ENCODE measurements around the gene LURAP1L. TPM values are rescaled to one million over a fixed set of nuclear protein-coding genes. Genes with fewer than 3 reads are reported as not detected.

Gene LURAP1L
- total RNA-seq, 1 donor from 2014 or later, result 6.6 TPM

DNA sequence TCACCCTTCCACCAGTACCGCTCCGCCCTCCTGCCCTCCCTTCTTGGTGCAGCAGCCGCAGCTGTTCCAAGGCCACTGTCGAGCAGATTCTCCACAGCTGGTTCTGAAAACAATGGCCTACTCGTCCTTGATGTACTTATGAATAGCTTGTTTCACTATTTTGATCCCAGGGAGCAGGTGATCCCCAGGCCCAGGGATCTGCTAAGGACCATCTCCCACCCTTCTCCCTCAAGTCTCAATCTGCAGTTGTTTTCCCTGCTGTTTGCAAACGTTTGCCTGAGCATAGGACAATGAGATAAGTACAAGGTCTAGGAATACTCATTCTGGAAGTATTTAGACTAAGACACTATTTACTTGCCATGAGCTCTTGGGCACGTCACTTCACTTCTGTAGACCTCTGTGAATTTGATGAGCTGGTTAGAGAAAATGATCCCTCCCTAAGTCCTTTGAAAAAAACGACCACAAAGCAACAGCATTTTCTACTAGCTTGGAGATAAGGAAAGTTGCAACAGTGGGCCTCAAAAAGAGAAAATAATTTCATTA, 1.8 kb downstream of the LURAP1L start:
- peak; percentile 86 for DNase-seq (ENCODE audit: low spot score)

DNA sequence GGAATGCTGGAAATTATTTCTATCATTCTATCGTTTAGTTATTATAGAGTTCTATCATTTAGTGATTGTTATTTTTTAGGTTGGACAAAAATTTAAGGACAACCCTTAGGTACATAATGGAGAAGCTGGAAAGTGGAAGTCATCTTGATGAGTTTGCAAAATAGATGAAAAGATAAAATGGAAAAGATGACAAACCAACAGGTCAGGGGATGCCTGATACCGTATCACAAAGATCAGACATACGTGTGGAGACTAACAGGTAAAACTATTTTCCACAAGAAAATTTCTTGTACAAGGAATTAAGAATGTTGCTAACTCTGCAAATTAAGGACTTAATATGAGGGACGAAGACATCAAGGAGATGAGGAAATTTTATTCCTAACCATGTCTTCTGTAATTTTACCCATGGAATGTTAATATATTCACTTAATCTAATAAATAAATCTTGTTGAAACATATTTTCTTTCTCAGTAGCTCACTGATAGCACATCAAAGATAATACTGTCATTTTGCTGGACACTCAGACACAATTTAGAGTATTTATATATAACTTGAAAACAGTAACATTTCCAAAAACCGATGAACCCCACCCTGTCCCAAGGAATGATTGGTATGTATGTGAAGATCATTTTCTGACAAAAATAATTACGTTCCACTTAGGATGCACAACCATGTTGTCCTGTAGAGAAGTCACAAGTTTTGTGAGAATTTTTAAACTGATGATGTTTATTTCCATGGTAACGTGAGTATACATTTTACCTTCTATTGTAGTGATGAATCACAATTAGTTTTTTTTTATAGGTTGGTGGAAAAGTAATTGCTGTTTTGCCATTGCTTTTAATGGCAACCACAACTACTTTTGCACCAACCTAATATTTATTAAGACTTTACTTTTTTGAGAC, 2.6 kb downstream of the LURAP1L start:
- no peak for DNase-seq (ENCODE audit: low spot score)

DNA sequence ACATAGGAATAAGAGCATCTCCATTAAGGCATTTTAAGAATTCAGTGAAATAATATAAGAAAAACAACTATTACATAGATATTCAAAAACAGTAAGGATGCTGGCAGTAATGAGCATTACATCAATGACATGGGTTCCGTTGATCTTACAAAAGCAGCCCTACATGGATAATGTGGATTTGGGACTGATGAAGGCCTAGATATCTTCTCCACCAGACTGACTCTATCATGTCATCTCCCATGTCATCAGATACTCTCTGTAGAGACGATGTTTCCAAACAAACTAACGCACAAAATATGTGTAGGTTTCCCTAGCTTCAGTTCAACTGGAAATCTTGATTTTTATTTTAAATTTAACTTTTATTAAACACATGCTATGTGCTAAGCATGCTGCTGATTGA, 3.6 kb downstream of the LURAP1L start:
- DNase-seq (ENCODE audit: low spot score), result no peak

DNA sequence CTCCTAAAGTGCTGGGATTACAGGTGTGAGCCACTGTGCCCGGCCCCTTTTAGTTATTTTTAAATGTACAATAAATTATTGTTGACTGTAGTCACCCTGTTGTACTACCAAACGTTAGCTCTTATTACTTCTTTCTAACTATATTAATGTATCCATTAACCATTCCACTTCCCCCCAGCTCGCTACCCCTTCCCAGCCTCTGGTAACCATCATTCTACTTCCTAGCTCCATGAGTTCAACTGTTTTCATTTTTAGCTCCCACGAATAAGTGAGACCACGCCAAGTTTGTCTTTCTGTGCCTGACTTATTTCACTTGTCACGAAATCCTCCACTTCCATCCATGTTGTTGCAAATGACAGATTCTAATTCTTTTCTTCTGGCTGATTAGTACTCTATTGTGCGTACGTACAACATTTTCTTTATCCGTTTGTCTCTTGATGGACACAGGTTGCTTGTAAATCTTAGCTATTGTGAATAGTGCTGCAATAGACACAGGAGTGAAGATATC, 6.5 kb downstream of the LURAP1L start:
- DNase-seq (ENCODE audit: low spot score), result no peak

DNA sequence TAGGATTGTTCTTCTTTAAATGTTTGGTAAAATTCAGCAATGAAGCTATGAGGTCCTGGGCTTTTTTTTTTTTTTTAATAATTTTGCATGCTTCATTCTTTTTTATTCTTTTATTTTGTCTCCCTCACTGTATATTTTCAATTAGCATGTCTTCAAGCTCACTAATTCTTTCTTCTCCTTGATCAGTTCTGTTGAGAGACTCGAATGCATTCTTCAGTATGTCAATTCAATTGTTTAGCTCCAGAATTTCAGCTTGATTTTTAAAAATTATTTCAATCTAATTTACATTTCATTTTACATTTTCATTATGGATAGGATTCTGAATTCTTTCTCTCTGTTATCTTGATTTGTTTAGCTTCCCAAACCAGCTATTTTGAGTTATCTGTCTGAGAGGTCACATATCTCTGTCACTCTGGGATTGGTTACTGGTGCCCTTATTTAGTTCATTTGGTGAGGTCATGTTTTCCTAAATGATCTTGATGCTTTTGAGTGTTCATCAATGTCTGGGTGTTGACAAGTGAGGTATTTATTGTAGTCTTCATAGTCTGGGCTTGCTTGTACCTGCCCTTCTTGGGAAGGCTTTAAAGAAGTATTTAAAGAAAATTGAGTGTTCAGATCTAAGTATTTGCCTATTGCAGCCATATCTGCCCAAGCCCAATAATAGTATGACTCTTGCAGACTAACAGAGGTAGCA, 9.1 kb downstream of the LURAP1L start:
- DNase-seq (ENCODE audit: low spot score), result no peak

DNA sequence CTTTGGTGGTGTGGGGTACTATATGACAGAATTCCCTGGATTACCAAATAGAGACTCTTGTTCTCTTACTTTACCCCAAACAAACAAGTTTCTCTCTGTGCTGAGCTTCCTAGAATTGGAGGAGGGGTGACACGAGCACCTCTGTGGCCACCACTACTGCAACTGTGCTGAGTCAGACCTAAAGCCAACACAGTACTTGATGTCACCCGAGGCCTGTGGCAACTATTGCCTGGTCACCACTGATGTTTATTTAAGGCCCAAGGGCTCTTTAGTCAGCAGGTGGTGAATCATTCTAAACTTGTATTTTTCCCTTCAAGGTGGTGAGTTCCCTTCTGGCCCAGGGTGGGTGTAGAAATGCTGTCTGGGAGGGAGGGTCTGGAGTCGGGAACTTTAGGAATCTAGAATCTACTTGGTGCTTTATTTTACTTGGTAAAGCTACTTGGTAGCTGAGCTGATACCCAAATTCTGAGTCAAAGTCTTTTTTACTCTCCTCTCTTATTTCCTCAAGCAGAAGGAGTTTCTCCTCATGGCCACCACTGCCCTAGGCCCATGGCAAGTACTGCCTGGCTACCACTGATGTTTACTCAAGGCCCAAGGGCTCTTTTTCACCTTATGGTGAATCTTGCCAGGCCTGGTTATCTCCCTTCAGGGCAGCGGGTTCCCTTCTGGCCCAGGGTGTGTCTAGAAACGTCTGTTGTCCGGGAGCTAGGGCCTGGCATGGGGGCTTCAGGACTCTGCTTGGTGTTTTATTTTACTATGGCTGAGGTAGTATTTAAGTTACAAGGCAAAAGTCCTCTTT, 9.8 kb downstream of the LURAP1L start:
- no peak for DNase-seq (ENCODE audit: low spot score)

DNA sequence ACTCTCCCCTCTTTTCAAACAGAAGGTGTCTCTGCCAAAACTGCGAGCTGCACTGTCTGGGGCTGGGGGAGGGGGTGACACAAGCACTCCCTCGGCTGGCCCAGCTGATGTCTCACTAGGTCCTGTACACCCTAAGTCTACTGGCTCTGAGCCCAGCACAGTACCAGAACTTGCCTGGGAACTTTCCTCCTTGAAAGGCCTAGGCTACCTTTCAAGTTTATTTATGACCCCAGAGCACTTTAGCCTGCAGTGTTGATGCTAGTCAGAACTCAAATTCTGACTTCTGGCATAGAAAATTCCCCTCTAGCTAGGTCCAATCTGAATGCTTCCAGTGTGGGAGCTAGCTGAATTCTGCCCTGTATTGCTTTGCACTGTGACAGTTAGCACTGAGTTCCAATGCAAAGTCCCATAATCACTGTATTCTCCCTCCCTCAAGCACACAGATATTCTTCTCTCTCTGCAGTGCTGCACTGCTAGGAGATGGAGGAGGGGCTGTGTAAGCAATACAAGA, 10.5 kb downstream of the LURAP1L start:
- peak; percentile 45 for DNase-seq (ENCODE audit: low spot score)

DNA sequence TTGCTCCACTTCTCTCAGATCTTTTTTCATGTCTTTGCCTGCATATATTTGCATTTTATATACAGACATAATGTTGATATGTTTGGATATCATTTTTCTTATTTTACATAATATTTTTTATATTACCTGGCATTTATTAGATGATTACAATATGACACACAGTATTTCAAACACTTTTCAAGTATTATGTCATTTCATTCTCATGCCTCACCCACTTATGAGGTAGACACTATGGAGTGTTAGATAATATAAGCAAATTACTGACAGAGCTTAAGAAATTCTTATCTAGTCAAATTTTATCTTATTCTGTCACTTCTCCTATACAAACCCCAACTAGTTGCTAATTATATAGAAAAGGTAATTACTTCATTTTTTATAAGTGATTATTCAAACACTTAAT, 11.1 kb downstream of the LURAP1L start:
- no peak for DNase-seq (ENCODE audit: low spot score)

DNA sequence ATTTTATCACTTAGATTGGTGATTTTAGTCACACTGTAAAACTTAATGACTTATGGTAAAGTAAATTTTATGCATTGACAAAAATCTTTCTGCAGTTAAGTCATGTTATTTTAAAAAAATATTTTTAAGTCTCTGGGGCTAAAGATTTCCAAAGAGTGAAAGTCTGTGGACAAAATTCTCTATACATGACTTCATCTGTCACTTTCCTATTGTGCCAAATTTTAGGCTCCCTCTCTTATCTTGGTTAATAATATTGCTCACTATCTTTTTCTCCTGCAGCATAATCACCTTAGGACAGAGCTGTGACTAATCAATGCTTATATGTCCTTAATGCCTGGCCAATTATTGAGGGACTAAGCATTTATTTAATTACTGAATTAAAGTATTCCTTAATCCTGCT, 15.2 kb downstream of the LURAP1L start:
- no peak for DNase-seq (ENCODE audit: low spot score)

DNA sequence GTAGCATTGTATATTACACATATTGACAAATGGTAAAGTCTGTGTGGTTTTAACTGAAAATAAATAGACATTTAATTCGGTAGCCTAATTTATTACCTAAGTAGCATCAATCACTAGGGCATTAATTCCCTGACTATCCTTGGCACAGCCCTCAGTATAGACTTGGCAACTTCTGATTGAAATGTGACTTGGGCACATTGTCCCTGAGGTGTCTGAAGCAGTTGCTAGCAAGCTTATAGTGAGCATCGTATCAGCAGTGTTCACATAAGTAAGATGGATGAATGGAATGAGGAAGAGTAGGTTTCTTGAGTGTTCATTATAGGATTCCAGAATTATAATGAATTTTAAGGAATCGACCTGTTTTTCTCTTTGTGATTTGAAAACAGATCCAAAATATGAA, 16.1 kb downstream of the LURAP1L start:
- no peak for DNase-seq (ENCODE audit: low spot score)

DNA sequence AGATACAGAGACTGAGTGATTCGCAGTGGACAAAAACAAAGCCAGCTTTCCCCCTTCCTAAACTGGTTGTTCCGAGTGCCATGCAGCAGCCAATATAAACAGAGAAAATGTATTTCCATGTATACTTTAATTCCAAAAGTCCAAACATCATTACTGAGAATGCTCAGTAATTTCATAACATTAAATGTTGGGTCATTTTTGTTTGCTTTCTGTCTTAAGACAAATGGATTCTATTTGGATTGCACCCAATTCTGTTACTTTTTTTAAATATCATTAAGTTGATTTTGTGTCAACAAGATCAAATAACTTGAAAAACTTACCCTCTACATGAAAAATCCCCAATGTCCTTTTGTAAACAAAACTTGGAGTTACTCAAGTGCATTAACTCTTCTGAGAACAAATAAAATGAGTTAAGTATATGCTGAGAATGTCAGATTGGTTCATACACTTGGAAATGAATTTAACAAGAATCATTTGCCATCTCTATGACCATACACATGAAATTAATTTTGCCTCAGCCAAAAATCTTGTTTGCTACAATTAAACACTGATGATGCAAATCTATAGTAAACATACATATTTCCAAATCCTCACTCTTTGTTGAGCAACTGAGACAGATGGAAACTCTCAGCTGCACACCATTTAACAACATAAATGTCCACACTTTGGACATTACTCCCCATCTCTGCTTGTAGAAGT, 19.4 kb downstream of the LURAP1L start:
- DNase-seq (ENCODE audit: low spot score), result no peak

DNA sequence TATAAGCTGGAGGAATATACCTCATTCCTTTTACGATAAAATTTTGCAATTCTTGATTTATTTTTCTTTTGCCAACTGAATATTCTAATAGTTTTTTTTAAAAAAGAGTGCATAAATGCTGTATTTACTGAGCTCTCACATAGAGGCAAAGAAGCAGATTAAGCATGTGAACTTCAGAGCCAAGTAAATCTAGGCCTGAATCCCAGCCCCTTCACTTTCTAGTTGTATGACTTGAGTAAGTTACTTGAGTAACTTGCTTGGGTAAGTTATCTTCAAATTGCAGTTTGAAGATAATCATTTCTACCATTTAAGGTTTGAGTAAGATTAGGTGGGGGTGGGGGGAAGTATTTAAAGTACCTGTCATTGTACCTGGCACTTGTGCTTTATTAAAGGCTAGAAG, 21.8 kb downstream of the LURAP1L start:
- DNase-seq (ENCODE audit: low spot score), result no peak

DNA sequence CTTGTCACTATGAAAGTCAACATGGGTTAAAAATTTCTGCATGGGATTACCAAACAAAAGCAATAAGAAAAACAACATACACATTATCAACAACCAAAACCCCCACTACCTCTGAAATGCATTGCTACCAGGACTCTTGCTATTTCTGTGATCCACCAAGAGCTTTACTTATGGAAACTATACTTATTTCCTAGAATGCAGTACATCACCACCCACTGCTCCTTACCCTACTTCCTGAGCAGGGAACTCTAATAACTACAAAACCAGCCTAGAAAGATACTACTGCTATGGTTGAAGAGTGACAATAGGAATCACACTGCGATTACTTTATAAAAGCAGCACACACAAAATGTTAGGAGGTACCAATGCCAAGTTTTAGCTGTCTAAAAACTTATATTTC, 22.2 kb downstream of the LURAP1L start:
- no peak for DNase-seq (ENCODE audit: low spot score)

DNA sequence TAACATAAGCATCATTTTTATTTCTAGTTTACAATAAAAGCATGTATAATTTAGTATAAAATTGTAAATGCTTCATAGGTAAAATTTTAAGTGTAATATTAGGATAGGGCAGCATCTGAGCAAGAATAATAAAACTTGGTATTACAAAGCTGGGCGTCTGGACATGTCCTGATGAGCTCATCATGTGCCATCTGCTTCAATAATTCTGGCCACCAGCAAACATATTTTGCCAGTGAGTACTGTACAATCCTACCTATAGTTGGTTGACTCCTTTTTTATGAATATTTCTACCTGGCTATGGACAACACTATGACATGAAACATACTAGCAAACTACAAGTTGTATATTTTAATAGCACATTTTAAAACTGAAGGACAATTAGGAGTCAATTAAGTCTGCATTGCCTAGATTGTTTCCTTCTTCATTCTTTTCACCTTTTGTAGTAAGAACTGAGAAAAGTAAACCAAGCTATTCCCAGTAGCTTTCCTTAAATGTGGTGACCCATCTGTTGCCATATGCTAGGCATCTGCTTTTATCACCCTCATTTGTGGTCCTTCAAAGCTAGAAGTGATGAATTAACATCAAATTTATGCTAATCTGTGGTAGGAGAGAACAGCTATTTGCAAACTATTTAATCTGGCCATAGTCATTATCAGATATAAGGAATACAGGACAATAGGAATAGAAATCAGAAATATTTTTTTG, 23.4 kb downstream of the LURAP1L start:
- DNase-seq (ENCODE audit: low spot score), result no peak

DNA sequence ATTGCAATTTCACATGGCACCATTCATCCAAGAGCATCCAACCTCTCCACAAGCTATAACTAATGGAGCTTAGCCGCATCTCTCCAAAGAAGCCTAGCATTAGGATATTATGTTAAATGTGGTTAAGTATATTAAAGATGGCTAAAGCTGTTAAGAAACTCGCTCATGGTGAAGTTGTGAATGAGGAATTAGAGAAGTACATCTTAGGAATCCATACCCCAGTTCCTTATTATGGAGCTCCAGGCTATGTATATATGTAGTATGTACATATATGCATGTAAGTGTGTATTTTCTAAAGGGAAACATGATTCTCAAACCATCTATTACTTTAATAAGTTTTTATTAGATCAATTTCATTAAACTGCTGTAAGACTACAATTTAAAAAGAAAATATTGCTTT, 26.4 kb downstream of the LURAP1L start:
- DNase-seq (ENCODE audit: low spot score), result no peak

DNA sequence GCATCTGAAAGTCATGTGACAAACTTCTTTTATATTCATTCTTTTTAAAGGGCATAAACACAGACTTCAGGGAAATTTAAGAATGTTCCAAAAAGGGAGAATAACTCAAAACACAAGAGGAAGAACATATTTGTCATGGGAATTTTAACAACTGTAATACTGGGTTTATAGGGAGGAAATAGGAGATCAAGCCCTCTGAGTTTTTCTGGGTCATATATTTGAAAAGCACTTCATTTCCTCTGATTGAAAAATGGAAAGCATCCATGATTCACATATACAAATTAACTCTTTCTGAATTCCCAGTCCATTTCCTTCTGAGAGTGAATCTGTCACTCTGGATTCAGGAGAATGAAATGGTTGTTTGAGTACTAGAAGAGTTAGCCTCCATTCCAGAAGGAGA, 26.8 kb downstream of the LURAP1L start:
- DNase-seq (ENCODE audit: low spot score), result no peak

DNA sequence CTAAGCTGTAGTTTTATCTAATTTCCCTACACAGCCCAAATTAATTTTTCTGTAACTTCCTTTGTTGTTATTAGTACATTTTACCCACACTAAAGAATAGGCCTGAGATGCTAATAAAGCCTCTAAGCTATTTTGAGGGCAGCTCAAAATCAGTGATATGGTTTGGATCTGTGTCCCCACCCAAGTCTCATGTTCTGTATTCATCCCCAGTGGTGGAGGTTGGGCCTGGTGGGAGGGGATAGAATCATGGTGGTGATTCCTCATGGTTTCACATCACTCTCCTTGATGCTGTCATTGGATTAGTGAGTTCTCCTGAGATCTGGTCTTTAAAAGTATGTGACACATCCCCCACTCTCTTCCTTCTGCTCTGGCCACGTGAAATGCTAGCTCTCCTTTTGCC, 27.3 kb downstream of the LURAP1L start:
- no peak for DNase-seq (ENCODE audit: low spot score)

DNA sequence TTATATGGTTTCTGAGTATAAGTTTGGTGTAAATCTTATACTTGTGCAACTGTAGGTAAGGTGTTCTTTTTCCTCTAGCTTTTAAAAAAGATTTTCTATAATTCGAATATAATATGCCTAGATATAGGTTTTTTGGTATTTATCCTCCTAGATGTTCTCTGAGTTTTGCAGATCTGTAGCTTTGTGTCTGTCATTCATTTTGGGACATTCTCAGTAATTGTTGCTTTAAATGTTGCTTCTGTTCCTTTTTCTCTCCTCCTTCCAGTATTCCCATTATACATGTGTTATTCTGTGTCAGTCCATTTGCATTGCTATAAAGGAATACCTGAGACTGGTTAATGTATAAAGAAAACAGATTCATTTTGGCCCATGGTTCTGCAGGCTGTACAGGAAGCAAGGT, 33.7 kb downstream of the LURAP1L start:
- DNase-seq (ENCODE audit: low spot score), result no peak

DNA sequence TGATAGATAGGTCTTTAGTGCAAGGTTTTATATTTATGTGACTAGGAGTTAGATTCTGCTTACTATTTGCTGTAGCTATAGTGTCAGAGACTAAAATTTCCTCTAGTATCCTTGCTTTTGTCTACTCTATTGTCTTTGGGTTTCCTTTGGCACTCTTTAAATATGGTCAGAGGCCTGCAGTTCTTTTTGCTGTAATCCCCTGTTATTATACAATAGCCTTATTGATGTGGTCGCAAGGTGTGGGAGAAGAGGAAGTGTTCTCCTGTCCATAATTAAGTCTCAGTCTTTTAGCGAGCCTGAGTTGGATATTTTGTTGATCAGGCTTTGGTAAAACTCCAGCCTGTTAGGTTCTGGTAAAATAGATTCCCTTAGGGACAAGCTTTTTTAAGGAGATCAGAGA, 34.9 kb downstream of the LURAP1L start:
- DNase-seq (ENCODE audit: low spot score), result no peak

DNA sequence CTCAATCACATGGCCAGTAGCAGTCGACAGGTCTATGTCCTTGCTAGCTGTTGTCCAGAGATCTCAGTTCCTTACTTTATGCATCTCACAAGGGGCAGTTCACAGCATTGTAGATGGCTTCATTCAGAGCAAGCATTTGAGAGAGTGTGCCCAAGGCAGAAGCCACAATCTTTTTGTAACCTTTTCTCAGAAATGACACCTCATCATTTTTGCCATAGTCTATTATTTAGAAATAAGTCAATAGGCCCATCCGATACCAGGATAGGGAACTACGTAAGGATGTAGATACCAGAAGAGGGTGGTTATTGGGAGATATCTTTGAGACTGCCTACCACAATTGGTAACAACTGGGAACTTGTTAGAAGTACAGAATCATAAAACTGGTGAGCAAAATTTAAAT, 37.1 kb downstream of the LURAP1L start:
- DNase-seq (ENCODE audit: low spot score), result no peak

All from ureter (tissue), 1 donor.